HUES48 (cell line): ENCODE measurements around the gene IMMP2L.
"Not testable (repeated sequence)": the region's sequence is repeated elsewhere in the genome, so short reads cannot be mapped to it uniquely, and the experiment has no call there.

ENCODE experiments used
- H3K27ac ChIP-seq: one replicate; pipeline ENCODE4 v1.7.0; 2013; ENCODE audit warnings: low read depth, low read length, inconsistent platforms
- H3K27me3 ChIP-seq: 2 replicates; pipeline ENCODE4 v1.6.1; 2013; ENCODE audit warnings: mild to moderate bottlenecking, low read length; ENCODE audit not compliant: control insufficient read depth, insufficient read depth
- H3K36me3 ChIP-seq: 2 replicates; pipeline ENCODE4 v1.6.1; 2013; ENCODE audit warnings: low read length; ENCODE audit not compliant: control insufficient read depth, insufficient read depth
- H3K4me1 ChIP-seq: 2 replicates; pipeline ENCODE4 v1.6.1; 2013; ENCODE audit warnings: mild to moderate bottlenecking, low read length; ENCODE audit not compliant: control insufficient read depth, insufficient read depth
- H3K4me3 ChIP-seq: 2 replicates; pipeline ENCODE4 v1.5.1; 2013; ENCODE audit warnings: mild to moderate bottlenecking, low read depth, low read length
- H3K9ac ChIP-seq: 2 replicates; pipeline ENCODE4 v1.6.1; 2013; ENCODE audit warnings: mild to moderate bottlenecking, low read depth, low read length, moderate library complexity
- H3K9me3 ChIP-seq: 2 replicates; pipeline ENCODE4 v1.6.1; 2013; ENCODE audit warnings: low read length; ENCODE audit not compliant: control insufficient read depth, insufficient read depth

IMMP2L gene

GRCh38 chr7:111333010-111333409 lies 229.3 kb downstream of the IMMP2L start:
- Histone ChIP-seq H3K4me1 (no peaks in the 10 kb centered on the region; the same call in 1 of the 2 replicates), H3K9ac (no peak overlapping the region), H3K27ac (no peak overlapping the region), H3K4me3 (no peak overlapping the region), H3K9me3 (no peaks in the 10 kb centered on the region), H3K36me3 (no peaks in the 10 kb centered on the region), H3K27me3 (no peaks in the 10 kb centered on the region)

GRCh38 chr7:111330235-111330523 lies 232.1 kb downstream of the IMMP2L start:
- Histone ChIP-seq H3K9ac (no peak overlapping the region), H3K4me3 (no peak overlapping the region), H3K4me1 (no peaks in the 10 kb centered on the region; the same call in 1 of the 2 replicates), H3K9me3 (no peaks in the 10 kb centered on the region), H3K36me3 (no peaks in the 10 kb centered on the region), H3K27ac (no peak overlapping the region), H3K27me3 (no peaks in the 10 kb centered on the region)

- H3K36me3 ChIP-seq, result no peaks in the 10 kb centered on the region
- no peak overlapping the region for H3K9ac ChIP-seq
- H3K27me3 ChIP-seq, result no peaks in the 10 kb centered on the region
These were observed 232.7 kb downstream of the IMMP2L start for GRCh38 chr7:111329367-111330234.

GRCh38 chr7:111328487-111328886 lies 233.8 kb downstream of the IMMP2L start:
- no peaks in the 10 kb centered on the region; the same call in 1 of the 2 replicates for H3K4me1 ChIP-seq
- H3K9ac ChIP-seq, result no peak overlapping the region
- no peak overlapping the region for H3K27ac ChIP-seq
- no peaks in the 10 kb centered on the region for H3K36me3 ChIP-seq
- H3K4me3 ChIP-seq, result no peak overlapping the region
- H3K9me3 ChIP-seq, result no peaks in the 10 kb centered on the region
- H3K27me3 ChIP-seq, result no peaks in the 10 kb centered on the region

More at GRCh38 chr7:111329367-111330234, 232.7 kb downstream of the IMMP2L start:
- no peak overlapping the region for H3K4me3 ChIP-seq
- H3K4me1 ChIP-seq, result no peaks in the 10 kb centered on the region; the same call in 1 of the 2 replicates
- no peaks in the 10 kb centered on the region for H3K9me3 ChIP-seq
- H3K27ac ChIP-seq, result no peak overlapping the region

DNA sequence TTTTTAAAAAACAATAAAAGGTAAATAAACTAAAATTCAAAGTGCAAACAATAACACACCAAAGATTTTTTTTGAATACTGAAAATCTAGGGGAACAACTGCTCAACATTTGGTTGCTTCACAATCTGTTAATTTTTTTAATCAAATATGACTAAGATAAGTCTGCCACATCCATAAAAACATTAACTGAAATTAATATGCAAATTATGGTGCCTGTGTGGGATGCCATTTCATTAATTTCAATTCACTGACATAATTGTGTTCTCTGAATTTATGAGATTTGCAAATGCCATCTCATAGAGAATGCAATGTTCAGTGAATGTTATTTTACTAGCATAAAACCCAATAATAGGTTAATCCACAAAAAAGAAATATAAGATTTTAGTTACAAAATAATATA lies 237.5 kb downstream of the IMMP2L start:
- H3K27me3 ChIP-seq, result no peaks in the 10 kb centered on the region
- H3K4me3 ChIP-seq, result no peak overlapping the region
- peaks cover 3% of the 10 kb centered on the region; the same call in 1 of the 2 replicates for H3K4me1 ChIP-seq
- no peaks in the 10 kb centered on the region for H3K36me3 ChIP-seq
- no peak overlapping the region for H3K9ac ChIP-seq
- H3K9me3 ChIP-seq, result no peaks in the 10 kb centered on the region
- H3K27ac ChIP-seq, result no peak overlapping the region

- H3K27me3 ChIP-seq, result no peaks in the 10 kb centered on the region
These were observed 238.1 kb downstream of the IMMP2L start for GRCh38 chr7:111324228-111324627.

DNA sequence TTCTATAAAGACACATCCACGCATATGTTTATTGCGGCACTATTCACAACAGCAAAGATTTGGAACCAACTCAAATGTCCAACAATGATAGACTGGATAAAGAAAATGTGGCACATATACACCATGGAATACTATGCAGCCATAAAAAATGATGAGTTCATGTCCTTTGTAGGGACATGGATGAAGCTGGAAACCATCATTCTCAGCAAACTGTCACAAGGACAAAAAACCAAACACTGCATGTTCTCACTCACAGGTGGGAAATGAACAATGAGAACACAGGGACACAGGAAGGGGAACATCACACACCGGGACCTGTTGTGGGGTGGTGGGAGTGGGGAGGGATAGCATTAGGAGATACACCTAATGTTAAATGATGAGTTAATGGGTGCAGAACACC lies 238.6 kb downstream of the IMMP2L start:
- H3K4me3 ChIP-seq, H3K9me3 ChIP-seq, H3K9ac ChIP-seq, H3K27me3 ChIP-seq, H3K36me3 ChIP-seq, H3K27ac ChIP-seq, H3K4me1 ChIP-seq: not testable (repeated sequence)

More at GRCh38 chr7:111324228-111324627, 238.1 kb downstream of the IMMP2L start:
- Histone ChIP-seq H3K27ac (no peak overlapping the region), H3K9ac (no peak overlapping the region), H3K9me3 (no peaks in the 10 kb centered on the region), H3K36me3 (no peaks in the 10 kb centered on the region), H3K4me1 (peaks cover 3% of the 10 kb centered on the region; the same call in 1 of the 2 replicates), H3K4me3 (no peak overlapping the region)

DNA sequence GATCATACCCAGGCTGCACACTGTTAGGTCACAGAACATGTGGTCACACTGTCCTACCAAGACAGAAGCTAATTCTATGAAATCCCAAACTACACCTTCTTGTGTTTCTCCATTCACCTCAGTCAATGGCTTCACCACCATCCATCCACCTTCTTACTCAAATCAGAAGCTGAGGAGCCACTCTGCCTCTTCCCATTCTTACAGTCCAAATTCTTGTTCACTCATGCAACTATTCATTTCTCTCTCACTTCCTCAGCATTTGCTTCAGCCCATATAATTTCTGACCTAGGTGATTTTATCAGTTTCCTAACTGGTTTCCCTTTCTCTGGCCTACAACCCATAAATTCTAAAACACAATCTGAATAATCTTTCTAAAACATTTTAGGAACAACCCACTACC lies 242.2 kb downstream of the IMMP2L start:
- Histone ChIP-seq H3K27me3 (no peaks in the 10 kb centered on the region), H3K27ac (no peak overlapping the region), H3K9ac (no peak overlapping the region), H3K36me3 (no peaks in the 10 kb centered on the region), H3K4me1 (peaks cover 3% of the 10 kb centered on the region; the same call in 1 of the 2 replicates), H3K4me3 (no peak overlapping the region), H3K9me3 (no peaks in the 10 kb centered on the region)

- no peaks in the 10 kb centered on the region for H3K4me1 ChIP-seq
- no peaks in the 10 kb centered on the region for H3K36me3 ChIP-seq
- H3K9ac ChIP-seq, result no peak overlapping the region
- H3K27ac ChIP-seq, result no peak overlapping the region
- no peak overlapping the region for H3K4me3 ChIP-seq
- no peaks in the 10 kb centered on the region for H3K27me3 ChIP-seq
- no peaks in the 10 kb centered on the region for H3K9me3 ChIP-seq
These were observed 249.3 kb downstream of the IMMP2L start for GRCh38 chr7:111312966-111313365.

DNA sequence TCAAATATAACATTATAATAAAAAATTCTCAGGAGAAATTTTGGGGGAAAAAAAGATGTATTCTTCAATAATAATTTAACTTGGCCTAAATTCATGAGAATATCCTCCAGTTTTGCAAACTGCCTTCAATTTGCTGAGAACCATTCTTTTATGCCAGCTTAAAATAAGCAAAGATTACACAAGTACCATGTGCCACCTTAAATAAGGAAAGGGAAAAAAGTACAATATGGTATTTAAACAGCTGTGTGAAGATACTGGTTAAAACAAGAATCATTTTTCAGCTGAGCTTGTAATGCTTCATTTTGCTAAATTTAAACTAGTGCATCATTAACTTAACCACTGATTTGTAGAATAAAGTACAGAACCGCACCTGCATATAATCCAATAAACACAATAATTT lies 253.6 kb downstream of the IMMP2L start:
- H3K4me1 ChIP-seq, result no peaks in the 10 kb centered on the region
- H3K27me3 ChIP-seq, result no peaks in the 10 kb centered on the region
- no peak overlapping the region for H3K27ac ChIP-seq

DNA sequence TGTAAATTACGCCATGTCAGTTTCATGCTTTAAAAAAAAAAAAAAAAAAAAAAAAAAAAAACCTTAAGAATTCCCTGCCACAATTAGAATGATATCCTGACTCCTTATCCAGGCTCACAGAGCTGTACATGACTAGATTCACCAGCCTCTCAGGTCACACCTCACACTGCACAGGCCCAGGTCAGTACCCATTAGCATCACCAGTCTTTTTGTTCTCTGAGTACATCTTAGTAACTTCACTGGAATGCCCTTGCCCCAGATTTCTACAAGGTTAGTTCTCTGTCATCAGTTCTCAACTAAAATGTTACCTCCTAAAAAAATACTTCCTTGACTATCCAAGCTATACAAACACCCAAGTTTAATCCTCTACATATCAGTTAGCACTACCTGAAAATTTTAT lies 260.4 kb downstream of the IMMP2L start:
- H3K36me3 ChIP-seq, result no peaks in the 10 kb centered on the region
- H3K27me3 ChIP-seq, result no peaks in the 10 kb centered on the region
- no peak overlapping the region for H3K9ac ChIP-seq
- H3K4me1 ChIP-seq, result no peaks in the 10 kb centered on the region
- no peak overlapping the region for H3K27ac ChIP-seq
- no peaks in the 10 kb centered on the region for H3K9me3 ChIP-seq
- no peak overlapping the region for H3K4me3 ChIP-seq

More for the DNA sequence above, 253.6 kb downstream of the IMMP2L start:
- no peak overlapping the region for H3K4me3 ChIP-seq
- H3K36me3 ChIP-seq, result no peaks in the 10 kb centered on the region
- H3K9me3 ChIP-seq, result no peaks in the 10 kb centered on the region
- H3K9ac ChIP-seq, result no peak overlapping the region
